Measurements from ENCODE around the gene ARHGAP5. TPM values are rescaled to one million over a fixed set of nuclear protein-coding genes. Genes with fewer than 3 reads are reported as not detected.

ARHGAP5 gene
- total RNA-seq (10 to 100 TPM; 56.9 to 81.8 (median 64.4) TPM), polyA plus RNA-seq (10 to 100 TPM; 12.8 to 34.7 (median 34.3) TPM)
- long read RNA-seq, donor 1, full-length matches to known transcripts, result 1 of 9 reads
- long read RNA-seq, donor 1, partial matches to known transcripts, result 5 of 9 reads
- long read RNA-seq, donor 1, other reads (novel, unspliced or antisense), result 3 of 9 reads
- long read RNA-seq, donor 2, full-length matches to known transcripts, result 2 of 11 reads
- long read RNA-seq, donor 2, partial matches to known transcripts, result 6 of 11 reads
- long read RNA-seq, donor 2, other reads (novel, unspliced or antisense), result 3 of 11 reads

GRCh38 chr14:32077081-32078022, at the start of gene ARHGAP5:
ARHGAP5 (plus strand) TSS chr14:32077304; CDS start chr14:32090670, 13,366 bp downstream.
- TF ChIP-seq, protein P1, sequence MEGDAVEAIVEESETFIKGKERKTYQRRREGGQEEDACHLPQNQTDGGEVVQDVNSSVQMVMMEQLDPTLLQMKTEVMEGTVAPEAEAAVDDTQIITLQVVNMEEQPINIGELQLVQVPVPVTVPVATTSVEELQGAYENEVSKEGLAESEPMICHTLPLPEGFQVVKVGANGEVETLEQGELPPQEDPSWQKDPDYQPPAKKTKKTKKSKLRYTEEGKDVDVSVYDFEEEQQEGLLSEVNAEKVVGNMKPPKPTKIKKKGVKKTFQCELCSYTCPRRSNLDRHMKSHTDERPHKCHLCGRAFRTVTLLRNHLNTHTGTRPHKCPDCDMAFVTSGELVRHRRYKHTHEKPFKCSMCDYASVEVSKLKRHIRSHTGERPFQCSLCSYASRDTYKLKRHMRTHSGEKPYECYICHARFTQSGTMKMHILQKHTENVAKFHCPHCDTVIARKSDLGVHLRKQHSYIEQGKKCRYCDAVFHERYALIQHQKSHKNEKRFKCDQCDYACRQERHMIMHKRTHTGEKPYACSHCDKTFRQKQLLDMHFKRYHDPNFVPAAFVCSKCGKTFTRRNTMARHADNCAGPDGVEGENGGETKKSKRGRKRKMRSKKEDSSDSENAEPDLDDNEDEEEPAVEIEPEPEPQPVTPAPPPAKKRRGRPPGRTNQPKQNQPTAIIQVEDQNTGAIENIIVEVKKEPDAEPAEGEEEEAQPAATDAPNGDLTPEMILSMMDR (IDR thresholded peaks at IDR 0.05), result peak; percentile 13
- Histone ChIP-seq H3K27me3 (ENCODE audit: insufficient read depth in 3 of 3, low read length in 2 of 3) (no peaks in the 10 kb centered on the region), H3K27ac (peak within 1 kb of the TSS; percentile 95), H3K4me1 (peaks cover 31% of the 10 kb centered on the region), H3K4me3 (peak within 1 kb of the TSS; percentile 90), H3K36me3 (ENCODE audit: insufficient read depth in 1 of 2, low read depth in 1 of 2) (no peaks in the 10 kb centered on the region), H3K9me3 (no peaks in the 10 kb centered on the region)
- DNase-seq (no peak), ATAC-seq (peak; percentile 29 to 58 (median 35))
- intact Hi-C loops (cut with DNase I), result loop anchor here (2.0 to 10.0 kb wide), 6 partner anchors 125 to 563 kb away; partner anchors contain the start of genes RNU6-7 (in 1 of the 2) and RNU6-8 (in 1 of the 2)
- 1% methylated on average over 45 to 95 of the region's 98 CpGs for WGBS, 3 donors

GRCh38 chr14:32028599-32028998, 48.5 kb upstream of the ARHGAP5 start:
- no peak for DNase-seq
- no peaks in the 10 kb centered on the region for H3K27me3 ChIP-seq (ENCODE audit: insufficient read depth in 3 of 3, low read length in 2 of 3)
- H3K4me1 ChIP-seq, result no peaks in the 10 kb centered on the region
- 53 to 79% (median 75%) methylated on average over 2 of the region's 2 CpGs for WGBS, 3 donors
- no peaks in the 10 kb centered on the region for H3K36me3 ChIP-seq (ENCODE audit: insufficient read depth in 1 of 2, low read depth in 1 of 2)
- H3K27ac ChIP-seq, result no peak overlapping the region
- no peak for ATAC-seq
- H3K9me3 ChIP-seq, result no peaks in the 10 kb centered on the region
- H3K4me3 ChIP-seq, result no peak overlapping the region
- TF ChIP-seq, protein P1 (IDR thresholded peaks at IDR 0.05), result no peak
- intact Hi-C loops (cut with DNase I), result no loop called here

DNA sequence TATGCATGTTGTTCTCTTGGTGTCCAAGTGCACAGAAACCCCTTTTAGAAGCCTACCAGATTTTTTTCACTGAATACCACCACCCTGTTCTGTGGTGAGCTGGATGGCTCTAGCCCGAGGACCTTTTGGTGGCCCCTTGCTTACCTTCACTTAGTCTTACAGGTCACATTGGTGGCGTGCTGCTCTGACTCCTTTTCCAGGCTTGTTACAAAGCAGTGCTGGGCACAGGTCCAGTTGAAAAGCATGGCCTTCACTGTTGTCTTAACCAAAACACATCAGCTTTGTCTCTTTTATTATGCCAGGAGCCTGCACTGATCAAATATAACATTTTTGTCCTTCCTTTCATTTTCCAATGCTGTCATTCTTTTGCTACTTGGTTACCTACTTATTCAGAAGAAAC, 43.6 kb upstream of the ARHGAP5 start:
- ATAC-seq, result no peak
- Histone ChIP-seq H3K36me3 (ENCODE audit: insufficient read depth in 1 of 2, low read depth in 1 of 2) (no peaks in the 10 kb centered on the region), H3K4me3 (no peak overlapping the region), H3K9me3 (no peaks in the 10 kb centered on the region), H3K4me1 (no peaks in the 10 kb centered on the region), H3K27ac (no peak overlapping the region), H3K27me3 (ENCODE audit: insufficient read depth in 3 of 3, low read length in 2 of 3) (no peaks in the 10 kb centered on the region)
- intact Hi-C loops (cut with DNase I), result loop anchor here in 1 of 2 donors (10.0 kb wide), 1 partner anchor 409 kb away; no protein-coding TSS in a partner anchor
- no peak for DNase-seq
- 89 to 95% (median 93%) methylated on average over 2 of the region's 2 CpGs for whole genome bisulfite sequencing, 3 donors
- TF ChIP-seq, protein P1 (IDR thresholded peaks at IDR 0.05), result no peak

DNA sequence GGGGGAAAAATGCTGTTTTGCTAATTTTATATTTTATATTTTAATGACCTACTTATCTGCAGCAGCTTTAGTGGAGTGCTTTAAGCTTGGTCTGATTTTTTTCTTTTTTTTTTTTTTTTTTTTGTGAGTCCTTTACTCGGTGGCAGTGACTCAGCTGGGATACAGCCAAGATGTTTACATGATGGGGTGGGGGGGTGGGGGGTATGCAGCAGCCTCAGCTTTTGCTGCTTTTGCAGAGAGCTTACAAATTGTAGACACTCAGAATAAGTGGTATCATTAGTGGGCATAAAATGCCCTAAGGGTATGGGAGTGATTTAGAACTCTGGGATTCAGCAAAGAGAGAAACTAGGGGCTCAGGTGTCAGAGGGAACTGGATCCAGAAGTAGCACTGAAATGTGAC, 38.2 kb upstream of the ARHGAP5 start:
- Histone ChIP-seq H3K4me3 (no peak overlapping the region), H3K4me1 (no peaks in the 10 kb centered on the region), H3K36me3 (ENCODE audit: insufficient read depth in 1 of 2, low read depth in 1 of 2) (no peaks in the 10 kb centered on the region), H3K9me3 (no peaks in the 10 kb centered on the region), H3K27ac (no peak overlapping the region), H3K27me3 (ENCODE audit: insufficient read depth in 3 of 3, low read length in 2 of 3) (no peaks in the 10 kb centered on the region)
- intact Hi-C loops (cut with DNase I), result loop anchor here in 1 of 2 donors (10.0 kb wide), 1 partner anchor 414 kb away; no protein-coding TSS in a partner anchor
- ATAC-seq (no peak), DNase-seq (no peak)
- 8 to 15% (median 14%) methylated on average over 1 of the region's 1 CpG for WGBS, 3 donors
- TF ChIP-seq, protein P1 (IDR thresholded peaks at IDR 0.05), result no peak
